GM12878 (cell line): ENCODE results near the gene ARRDC1. TPM values are rescaled to one million over a fixed set of nuclear protein-coding genes. Genes with fewer than 3 reads are reported as not detected.

Source experiments
- ATAC-seq: fragments of 200-7000 bp; cut with Tn5 transposase; 3 replicates; pipeline ENCODE4 v1.9.1; 2020; ENCODE audit warnings: mild to moderate bottlenecking, moderate library complexity
- BruUV-seq: library from RNA; stranded (reverse); fragments of 400-500 nt; replicated peaks from 2 replicates; lab custom pipeline; 2021; lab: Mats Ljungman, UMichigan
- CTCF ChIA-PET: fragments of 300-600 bp; sonication (Branson Sonifier 250); formaldehyde crosslinking; extraction: SDS; loops from one replicate; lab custom pipeline; 2021; ENCODE audit warnings: inconsistent platforms; lab: Yijun Ruan, JAX
- POLR2A ChIA-PET: fragments of 350-600 bp; formaldehyde crosslinking; extraction: SDS; loops from one replicate; lab custom pipeline; 2021; ENCODE audit warnings: inconsistent platforms; lab: Charles Lee
- RAD21 ChIA-PET: fragments of 300-600 bp; sonication (Branson Sonifier 250); formaldehyde crosslinking; loops from one replicate; lab custom pipeline; 2023; ENCODE audit warnings: antibody characterized with exemption; ENCODE audit not compliant: unreplicated experiment; lab: Charles Lee
- SMC1A ChIA-PET: fragments of 300-600 bp; sonication (Branson Sonifier 250); formaldehyde crosslinking; loops from one replicate; lab custom pipeline; 2023; ENCODE audit not compliant: unreplicated experiment, uncharacterized antibody; lab: Charles Lee
- DNase-seq: peaks from one replicate; pipeline ENCODE4 v3.0.0-alpha.2; 2011; ENCODE audit warnings: low read depth, low spot score
- FAIRE-seq: peaks from 3 replicates; lab custom pipeline; 2011; peaks lifted over from hg19 to GRCh38; lab: Jason Lieb, UNC
- H2AFZ ChIP-seq: 2 replicates; pipeline ENCODE4 v1.6.0; 2011; ENCODE audit warnings: low read depth, low read length, control low read depth; ENCODE audit not compliant: control insufficient read depth
- H3K27ac ChIP-seq: 2 replicates; pipeline ENCODE4 v1.5.1; 2011; ENCODE audit warnings: control low read depth; ENCODE audit not compliant: control insufficient read depth, insufficient read depth
- H3K27me3 ChIP-seq, 2 experiments: replicated peaks in 1 of 2; 2 replicates each; pipeline versions ENCODE4 v1.6.0 to v1.6.1; 2011; ENCODE audit warnings: low read length in 1 of 2; ENCODE audit not compliant: control insufficient read depth in 2 of 2, insufficient read depth in 2 of 2
- H3K36me3 ChIP-seq, 2 experiments: 2 replicates each; pipeline ENCODE4 v1.5.1; 2011; ENCODE audit warnings: low read length in 1 of 2; ENCODE audit not compliant: control insufficient read depth in 2 of 2, insufficient read depth in 2 of 2
- H3K4me1 ChIP-seq: 2 replicates; pipeline ENCODE4 v1.6.1; 2011; ENCODE audit warnings: mild to moderate bottlenecking, low read length, moderate library complexity, mixed read lengths; ENCODE audit not compliant: control insufficient read depth, insufficient read depth
- H3K4me2 ChIP-seq: 2 replicates; pipeline ENCODE4 v1.6.0; 2011; ENCODE audit warnings: control low read depth; ENCODE audit not compliant: control insufficient read depth, insufficient read depth
- H3K4me3 ChIP-seq: fragments of 200-600 bp; sonication (generic); 2 replicates; pipeline ENCODE4 v1.5.1; 2016
- H3K79me2 ChIP-seq: 2 replicates; pipeline ENCODE4 v1.6.0; 2011; ENCODE audit warnings: low read length; ENCODE audit not compliant: control insufficient read depth, insufficient read depth
- H3K9ac ChIP-seq: 2 replicates; pipeline ENCODE4 v1.8.0; 2011; ENCODE audit warnings: low read length, control low read depth, mixed read lengths; ENCODE audit not compliant: control insufficient read depth, insufficient read depth
- H3K9me3 ChIP-seq: replicated peaks from 3 replicates; pipeline ENCODE4 v1.5.1; 2011; ENCODE audit warnings: mild to moderate bottlenecking, low read length; ENCODE audit not compliant: control insufficient read depth, insufficient read depth
- H4K20me1 ChIP-seq: 2 replicates; pipeline ENCODE4 v1.6.0; 2011; ENCODE audit not compliant: control insufficient read depth, insufficient read depth
- BCL11A ChIP-seq: IDR thresholded peaks from 2 replicates; pipeline ENCODE4 v1.6.1; 2011; ENCODE audit warnings: low read depth, low read length
- BCL3 ChIP-seq: IDR thresholded peaks from 2 replicates; pipeline ENCODE4 v1.6.1; 2011; ENCODE audit warnings: borderline replicate concordance, low read depth, mild to moderate bottlenecking, moderate library complexity, low read length; ENCODE audit not compliant: insufficient read depth, poor library complexity, severe bottlenecking
- E4F1 ChIP-seq: fragments of 450-650 bp; IDR thresholded peaks from 2 replicates; pipeline ENCODE4 v1.6.1; 2018; ENCODE audit warnings: borderline replicate concordance, mild to moderate bottlenecking; ENCODE audit not compliant: partially characterized antibody
- IRF3 ChIP-seq: fragments of 450-650 bp; IDR thresholded peaks from 2 replicates; pipeline ENCODE4 v1.6.1; 2014; ENCODE audit warnings: mild to moderate bottlenecking
- IRF5 ChIP-seq: fragments of 450-650 bp; IDR thresholded peaks from 2 replicates; pipeline ENCODE4 v1.6.1; 2017; ENCODE audit warnings: borderline replicate concordance
- MEF2A ChIP-seq: IDR thresholded peaks from 2 replicates; pipeline ENCODE4 v1.6.1; 2011; ENCODE audit warnings: low read depth, mild to moderate bottlenecking, low read length, moderate library complexity; ENCODE audit not compliant: insufficient read depth
- SIN3A ChIP-seq: IDR thresholded peaks from 2 replicates; pipeline ENCODE4 v1.6.1; 2012; ENCODE audit warnings: low read depth, low read length, improper control_type of control experiment
- WGBS: methylation state at CpG from one replicate; pipeline ENCODE4 v1.1.6; 2016; ENCODE audit warnings: low lambda C conversion rate; ENCODE audit not compliant: insufficient replicate concordance, insufficient coverage; ENCODE audit errors: missing lambda C conversion rate; 5-methylcytosine and 5-hydroxymethylcytosine counted together
- in situ Hi-C: fragments of 300-500 bp; cut with MboI; formaldehyde crosslinking; loops from 9 replicates; pipeline ENCODE4 v1.14.3; 2018; ENCODE audit warnings: mixed read lengths
- intact Hi-C: fragments of 100-400 bp; cut with micrococcal nuclease; formaldehyde crosslinking; loops from one replicate; pipeline ENCODE4 v1.14.2; 2022; ENCODE audit not compliant: unreplicated experiment
- polyA plus RNA-seq, 11 experiments: library from polyadenylated mRNA; depleted of rRNA in 4 of 11; unstranded in 6 of 11; stranded (reverse) in 5 of 11; fragments of >200 nt; fragmentation: Nextera tagmentation in 4 of 11; fragmentation: Illumina TruSeq in 1 of 11; extraction: Ambion mirVana in 4 of 11; extraction: Trizol in 1 of 11; gene quantifications; 1 replicate in 1 of 11; 2 replicates in 10 of 11; pipeline versions ENCODE4 v1.2.1 to v1.2.3, GENCODE V29; 2011 to 2016; ENCODE audit warnings: inconsistent platforms in 2 of 11, missing spikeins in 2 of 11, low read depth in 1 of 11
- total RNA-seq, 4 experiments: library from RNA; depleted of rRNA in 3 of 4; stranded (reverse); fragments of >200 nt in 3 of 4; fragmentation: Illumina TruSeq in 1 of 4; extraction: Trizol in 1 of 4; gene quantifications; 2 replicates each; pipeline versions ENCODE4 v1.2.1 to v1.2.3, GENCODE V29; 2013 to 2021

The ARRDC1 gene
- total and polyA plus RNA-seq, 10 of the 15 experiments (the other 5 are each of a cell fraction or from before 2014, with no cell fraction given) = 0.23 to 34.4 (median 20.9) TPM

GRCh38 chr9:137583347-137583746 lies 22.1 kb upstream of the ARRDC1 start (continued):
- no peak for TF ChIP-seq IRF5
- TF ChIP-seq BCL3 = no peak
- TF ChIP-seq, all 136 proteins: peak for 0

GRCh38 chr9:137583957-137584356 lies 21.5 kb upstream of the ARRDC1 start:
- no peak for DNase-seq
- no TSS peak for BruUV-seq
- 86% methylated on average over 8 of the region's 8 CpGs for WGBS
- Histone ChIP-seq H3K4me2 (no peak overlapping the region), H3K4me3 (no peak overlapping the region), H3K4me1 (no peaks in the 10 kb centered on the region), H4K20me1 (no peaks in the 10 kb centered on the region), H3K9ac (no peak overlapping the region), H3K36me3 (peaks cover 14 to 22% of the 10 kb centered on the region in 2 experiments; a peak in 3 of 4 replicates), H3K9me3 (no peaks in the 10 kb centered on the region), H2AFZ (no peak overlapping the region), H3K27ac (no peak overlapping the region), H3K79me2 (peaks cover 4% of the 10 kb centered on the region; the same call in 1 of the 2 replicates), H3K27me3 (no peaks in the 10 kb centered on the region)
- ChIA-PET CTCF (no interaction called here), POLR2A (interaction anchor here (0.6 kb wide), 1 partner anchor 506 kb away, joined by 3 read pairs; no protein-coding TSS in a partner anchor), SMC1A (no interaction called here), RAD21 (no interaction called here)
- FAIRE-seq = no peak
- ATAC-seq = no peak
- in situ Hi-C loops (no loop called here), intact Hi-C loops (no loop called here)
- TF ChIP-seq E4F1 (no peak), BCL11A (no peak), SIN3A (no peak), IRF3 (no peak), MEF2A (no peak)
